Nephron progenitor cell (in vitro differentiated cells): ENCODE results near the gene CRY1.

Source experiments
- DNase-seq: peaks from one replicate; pipeline ENCODE4 v3.0.0; 2021
- H3K27ac Mint-ChIP-seq: 2 replicates; pipeline ENCODE4 v1.8.0; 2021; ENCODE audit warnings: mild to moderate bottlenecking, moderate library complexity, mixed read lengths
- H3K27me3 Mint-ChIP-seq: 2 replicates; pipeline ENCODE4 v1.8.0; 2021; ENCODE audit warnings: mild to moderate bottlenecking, low read depth, mixed read lengths; ENCODE audit not compliant: poor library complexity
- H3K36me3 Mint-ChIP-seq: 2 replicates; pipeline ENCODE4 v1.8.0; 2021; ENCODE audit warnings: low read depth, mixed read lengths
- H3K4me1 Mint-ChIP-seq: 2 replicates; pipeline ENCODE4 v1.8.0; 2021; ENCODE audit warnings: mixed read lengths
- H3K4me3 Mint-ChIP-seq: 2 replicates; pipeline ENCODE4 v1.8.0; 2021; ENCODE audit warnings: mild to moderate bottlenecking, moderate library complexity, mixed read lengths
- H3K9me3 Mint-ChIP-seq: 2 replicates; pipeline ENCODE4 v1.8.0; 2021; ENCODE audit warnings: mild to moderate bottlenecking, moderate library complexity, mixed read lengths
- TF ChIP-seq, protein P1 (sequence below): fragments of 200-600 bp; sonication (generic); IDR thresholded peaks from 2 replicates; pipeline ENCODE4 v1.5.0; 2021; ENCODE audit warnings: antibody characterized with exemption

Gene CRY1

DNA sequence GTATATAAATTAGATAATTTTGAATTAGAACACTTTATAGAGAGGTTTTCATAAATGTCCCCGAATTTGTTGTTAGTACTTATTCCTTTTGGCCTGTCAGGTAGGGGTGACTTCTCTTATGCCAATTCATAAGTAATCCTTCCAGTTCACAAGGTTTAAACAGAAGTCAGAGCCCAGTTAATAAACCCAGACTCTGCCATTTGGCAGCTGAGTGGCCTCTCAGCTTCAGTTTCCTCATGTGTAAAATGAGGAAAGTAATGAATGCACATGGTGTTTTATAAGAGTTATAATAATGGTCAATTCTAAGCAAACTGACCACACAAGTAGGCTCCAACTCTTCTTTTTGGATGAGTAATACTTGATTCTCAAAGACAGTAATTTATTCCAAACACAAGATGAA lies 116.7 kb downstream of the CRY1 start:
- Mint-ChIP-seq H3K4me3 (no peak overlapping the region), H3K36me3 (peaks cover 31% of the 10 kb centered on the region), H3K27ac (no peak overlapping the region), H3K4me1 (no peaks in the 10 kb centered on the region), H3K9me3 (no peaks in the 10 kb centered on the region), H3K27me3 (no peaks in the 10 kb centered on the region)
- TF ChIP-seq, protein P1, sequence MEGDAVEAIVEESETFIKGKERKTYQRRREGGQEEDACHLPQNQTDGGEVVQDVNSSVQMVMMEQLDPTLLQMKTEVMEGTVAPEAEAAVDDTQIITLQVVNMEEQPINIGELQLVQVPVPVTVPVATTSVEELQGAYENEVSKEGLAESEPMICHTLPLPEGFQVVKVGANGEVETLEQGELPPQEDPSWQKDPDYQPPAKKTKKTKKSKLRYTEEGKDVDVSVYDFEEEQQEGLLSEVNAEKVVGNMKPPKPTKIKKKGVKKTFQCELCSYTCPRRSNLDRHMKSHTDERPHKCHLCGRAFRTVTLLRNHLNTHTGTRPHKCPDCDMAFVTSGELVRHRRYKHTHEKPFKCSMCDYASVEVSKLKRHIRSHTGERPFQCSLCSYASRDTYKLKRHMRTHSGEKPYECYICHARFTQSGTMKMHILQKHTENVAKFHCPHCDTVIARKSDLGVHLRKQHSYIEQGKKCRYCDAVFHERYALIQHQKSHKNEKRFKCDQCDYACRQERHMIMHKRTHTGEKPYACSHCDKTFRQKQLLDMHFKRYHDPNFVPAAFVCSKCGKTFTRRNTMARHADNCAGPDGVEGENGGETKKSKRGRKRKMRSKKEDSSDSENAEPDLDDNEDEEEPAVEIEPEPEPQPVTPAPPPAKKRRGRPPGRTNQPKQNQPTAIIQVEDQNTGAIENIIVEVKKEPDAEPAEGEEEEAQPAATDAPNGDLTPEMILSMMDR, result no peak
- DNase-seq, result no peak

DNA sequence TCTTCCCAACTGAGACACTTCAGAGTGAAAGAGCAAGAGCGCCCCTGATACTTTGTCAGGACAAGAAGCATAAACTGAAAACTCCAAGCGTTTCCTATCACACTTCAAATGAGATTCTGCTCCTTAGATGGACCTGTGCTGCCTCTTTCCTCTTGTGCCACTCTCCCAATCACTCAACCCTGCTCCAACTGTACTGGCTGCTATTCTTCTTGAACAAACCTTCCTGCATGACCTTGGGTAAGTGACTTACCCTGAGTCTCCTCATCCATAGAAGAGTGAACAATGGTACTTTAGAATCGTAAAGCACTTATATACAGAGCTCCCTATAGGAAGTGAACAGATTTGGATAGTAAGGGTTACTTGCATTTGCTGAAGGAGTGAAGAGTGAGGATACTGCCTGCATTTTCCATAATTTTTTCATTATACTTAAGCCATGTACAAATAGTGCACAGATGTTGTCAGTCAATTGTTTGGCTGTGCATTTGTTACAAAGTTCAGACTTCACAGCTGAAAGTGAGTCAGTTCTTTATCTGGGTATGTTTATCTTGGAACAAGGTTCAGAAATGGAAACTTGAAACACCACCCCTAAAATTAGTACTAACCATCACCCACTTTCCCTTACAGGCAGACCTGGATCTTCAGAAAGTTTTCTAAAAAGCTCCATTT lies 117.2 kb downstream of the CRY1 start:
- Mint-ChIP-seq H3K27ac (peak overlapping the region; percentile 21), H3K4me3 (no peak overlapping the region), H3K9me3 (no peaks in the 10 kb centered on the region), H3K27me3 (no peaks in the 10 kb centered on the region), H3K4me1 (no peaks in the 10 kb centered on the region), H3K36me3 (peaks cover 33% of the 10 kb centered on the region)
- DNase-seq, result no peak
- TF ChIP-seq, protein P1, result no peak

DNA sequence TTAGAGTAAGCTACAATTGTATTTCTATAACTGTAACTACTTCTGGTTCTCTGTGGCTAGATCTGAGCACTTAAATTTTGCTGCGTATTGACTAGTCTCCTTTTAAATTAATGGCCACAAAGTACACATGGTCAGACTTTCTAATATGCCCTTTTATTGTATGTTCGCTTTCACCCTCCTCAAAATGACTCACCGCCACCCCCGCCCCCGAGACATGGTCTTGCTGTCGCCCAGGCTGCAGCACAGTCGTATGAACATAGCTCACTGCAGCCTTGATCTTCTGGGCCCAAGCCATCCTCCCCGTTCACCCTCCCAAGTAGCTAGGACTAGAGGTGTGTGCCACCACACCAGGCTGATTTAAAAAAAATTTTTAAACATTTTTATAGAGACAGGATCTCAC lies 118.3 kb downstream of the CRY1 start:
- Mint-ChIP-seq H3K4me1 (no peaks in the 10 kb centered on the region), H3K36me3 (peaks cover 37% of the 10 kb centered on the region), H3K9me3 (no peaks in the 10 kb centered on the region), H3K27ac (peak overlapping the region; percentile 73), H3K4me3 (no peak overlapping the region), H3K27me3 (no peaks in the 10 kb centered on the region)
- TF ChIP-seq, protein P1, result no peak
- no peak for DNase-seq

- no peak overlapping the region for H3K27ac Mint-ChIP-seq
These were observed 118.8 kb downstream of the CRY1 start for GRCh38 chr12:106974511-106974910.

DNA sequence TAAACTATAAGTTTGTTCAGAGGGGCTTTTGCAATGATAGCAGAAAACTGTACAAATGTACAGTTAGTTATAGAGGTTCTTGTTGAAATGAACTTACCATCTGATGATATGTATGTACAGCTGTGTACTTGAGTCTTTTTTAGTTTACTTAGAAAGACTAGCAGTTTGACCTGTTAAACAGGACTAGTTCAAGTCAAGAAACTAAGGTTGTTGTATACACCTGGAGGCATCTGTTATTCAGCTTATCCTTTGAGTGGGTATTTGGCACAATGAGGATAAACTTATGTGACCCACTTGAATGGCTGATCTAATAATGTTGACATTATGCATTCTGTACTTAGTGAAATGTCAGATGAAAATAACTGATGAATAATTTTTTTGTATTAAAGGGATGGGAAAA lies 119.8 kb downstream of the CRY1 start:
- H3K27me3 Mint-ChIP-seq, result no peaks in the 10 kb centered on the region
- no peak for DNase-seq
- no peak overlapping the region for H3K4me3 Mint-ChIP-seq
- H3K4me1 Mint-ChIP-seq, result no peaks in the 10 kb centered on the region
- TF ChIP-seq, protein P1, result no peak
- H3K9me3 Mint-ChIP-seq, result no peaks in the 10 kb centered on the region
- H3K27ac Mint-ChIP-seq, result no peak overlapping the region
- peaks cover 43% of the 10 kb centered on the region for H3K36me3 Mint-ChIP-seq

More at GRCh38 chr12:106974511-106974910, 118.8 kb downstream of the CRY1 start:
- Mint-ChIP-seq H3K9me3 (no peaks in the 10 kb centered on the region), H3K4me3 (no peak overlapping the region), H3K36me3 (peaks cover 41% of the 10 kb centered on the region), H3K4me1 (no peaks in the 10 kb centered on the region), H3K27me3 (no peaks in the 10 kb centered on the region)
- no peak for DNase-seq
- TF ChIP-seq, protein P1, result no peak

DNA sequence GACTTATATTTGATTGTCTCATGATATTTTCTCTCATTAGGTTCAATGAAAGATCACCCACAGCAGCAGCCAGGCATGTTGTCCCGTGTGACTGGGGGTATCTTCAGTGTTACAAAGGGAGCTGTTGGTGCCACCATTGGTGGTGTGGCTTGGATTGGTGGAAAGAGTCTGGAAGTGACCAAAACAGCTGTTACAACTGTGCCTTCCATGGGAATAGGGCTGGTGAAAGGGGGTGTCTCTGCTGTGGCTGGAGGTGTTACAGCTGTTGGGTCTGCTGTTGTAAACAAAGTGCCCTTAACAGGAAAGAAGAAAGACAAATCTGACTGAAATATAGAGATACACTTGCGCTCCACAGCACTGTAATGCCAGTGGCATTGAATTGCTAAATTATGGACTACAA lies 122.3 kb downstream of the CRY1 start:
- H3K4me1 Mint-ChIP-seq, result no peaks in the 10 kb centered on the region

More for the DNA sequence above, 122.3 kb downstream of the CRY1 start:
- Mint-ChIP-seq H3K9me3 (no peaks in the 10 kb centered on the region), H3K4me3 (no peak overlapping the region), H3K36me3 (peaks cover 49% of the 10 kb centered on the region), H3K27me3 (no peaks in the 10 kb centered on the region), H3K27ac (peak overlapping the region; percentile 16)
- TF ChIP-seq, protein P1, result no peak
- DNase-seq, result no peak
